Measurements from ENCODE around the gene ZDHHC9. TPM values are rescaled to one million over a fixed set of nuclear protein-coding genes. Genes with fewer than 3 reads are reported as not detected.

The ZDHHC9 gene
- total RNA-seq, 1 experiment from 2014 or later = 17.1 TPM

DNA sequence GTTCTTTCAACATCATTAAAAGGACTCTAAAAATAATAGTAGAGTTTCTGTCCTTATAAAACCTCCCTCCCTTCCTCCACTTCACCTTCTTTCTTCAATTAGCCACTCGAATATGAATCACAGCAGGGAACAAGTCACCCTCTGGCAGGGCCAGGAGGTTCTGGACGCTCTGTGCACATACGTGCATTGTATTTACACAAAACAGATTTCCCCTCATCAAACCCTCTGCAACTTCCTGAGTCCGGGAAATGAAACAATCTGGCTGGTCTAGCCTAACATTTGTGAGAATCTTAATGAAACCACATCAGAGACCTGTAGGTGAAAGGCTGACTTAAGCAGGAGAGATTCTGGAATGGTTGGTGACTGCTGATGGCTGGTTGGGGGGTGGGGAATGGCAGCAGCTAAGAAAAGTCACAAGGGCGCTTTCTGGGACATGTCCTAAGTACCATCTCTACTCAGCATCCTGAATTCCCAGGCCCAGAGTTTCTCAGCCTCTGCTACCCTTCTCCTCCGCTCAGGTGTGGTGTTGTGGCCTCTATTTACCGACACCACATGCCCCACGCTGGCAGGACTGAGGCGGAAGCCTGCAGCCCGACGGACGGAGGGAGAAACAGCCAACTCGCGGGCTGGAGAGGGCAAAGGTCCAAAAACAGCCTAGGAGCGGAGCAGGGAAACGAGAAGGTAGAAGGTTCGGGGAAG, 1.0 kb downstream of the ZDHHC9 start:
- H3K27me3 ChIP-seq (replicated peaks; ENCODE audit: insufficient read depth, low read depth, low read length, poor library complexity) = no peaks in the 10 kb centered on the region
- no peak for DNase-seq (ENCODE audit: low spot score)
- no peaks in the 10 kb centered on the region for H3K9me3 ChIP-seq (ENCODE audit: low read depth, low read length, poor library complexity, severe bottlenecking)
- peak overlapping the region; percentile 58 for H3K27ac ChIP-seq (ENCODE audit: low read depth, low read length, poor library complexity, severe bottlenecking)
- POLR2A ChIA-PET (ENCODE audit: low non-redundant PET) = no interaction called here
- no peaks in the 10 kb centered on the region for H3K36me3 ChIP-seq (ENCODE audit: insufficient read depth, low read length, poor library complexity, severe bottlenecking)
- peak overlapping the region; percentile 65 for H3K4me3 ChIP-seq (ENCODE audit: low read depth, low read length, poor library complexity, severe bottlenecking)
- CTCF ChIA-PET = no interaction called here
- TF ChIP-seq, protein P1, sequence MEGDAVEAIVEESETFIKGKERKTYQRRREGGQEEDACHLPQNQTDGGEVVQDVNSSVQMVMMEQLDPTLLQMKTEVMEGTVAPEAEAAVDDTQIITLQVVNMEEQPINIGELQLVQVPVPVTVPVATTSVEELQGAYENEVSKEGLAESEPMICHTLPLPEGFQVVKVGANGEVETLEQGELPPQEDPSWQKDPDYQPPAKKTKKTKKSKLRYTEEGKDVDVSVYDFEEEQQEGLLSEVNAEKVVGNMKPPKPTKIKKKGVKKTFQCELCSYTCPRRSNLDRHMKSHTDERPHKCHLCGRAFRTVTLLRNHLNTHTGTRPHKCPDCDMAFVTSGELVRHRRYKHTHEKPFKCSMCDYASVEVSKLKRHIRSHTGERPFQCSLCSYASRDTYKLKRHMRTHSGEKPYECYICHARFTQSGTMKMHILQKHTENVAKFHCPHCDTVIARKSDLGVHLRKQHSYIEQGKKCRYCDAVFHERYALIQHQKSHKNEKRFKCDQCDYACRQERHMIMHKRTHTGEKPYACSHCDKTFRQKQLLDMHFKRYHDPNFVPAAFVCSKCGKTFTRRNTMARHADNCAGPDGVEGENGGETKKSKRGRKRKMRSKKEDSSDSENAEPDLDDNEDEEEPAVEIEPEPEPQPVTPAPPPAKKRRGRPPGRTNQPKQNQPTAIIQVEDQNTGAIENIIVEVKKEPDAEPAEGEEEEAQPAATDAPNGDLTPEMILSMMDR (conservative IDR thresholded peaks at IDR 0.05; ENCODE audit: low read depth, low read length) = no peak
- TF ChIP-seq EZH2 (IDR thresholded peaks at IDR 0.05; ENCODE audit: borderline replicate concordance, low read depth, low read length, poor library complexity, severe bottlenecking) = no peak
- no TSS peak for BruUV-seq (replicated peaks)
- intact Hi-C loops (cut with micrococcal nuclease; ENCODE audit: unreplicated experiment) = no loop called here
- no peaks in the 10 kb centered on the region for H3K4me1 ChIP-seq (ENCODE audit: insufficient read depth, low read length, poor library complexity, severe bottlenecking)

DNA sequence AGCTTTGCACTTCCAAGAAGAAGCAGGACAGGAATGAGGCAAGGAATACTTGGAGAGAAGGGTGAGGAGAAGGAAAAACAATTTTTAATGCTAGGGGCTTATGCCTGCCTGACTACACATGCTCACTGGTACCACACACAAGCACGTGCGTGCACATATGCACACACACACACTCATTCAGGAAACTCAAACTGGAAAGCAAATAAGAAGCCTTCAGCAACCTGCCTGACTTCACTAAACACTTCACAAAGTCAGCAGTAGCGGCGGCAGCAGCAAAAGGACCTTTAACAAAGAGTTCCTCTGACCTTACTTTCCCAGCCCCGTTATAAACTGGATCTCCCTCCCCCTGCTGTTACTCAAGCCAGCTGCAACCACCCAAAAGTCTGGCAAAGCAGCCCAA, 3.3 kb downstream of the ZDHHC9 start:
- ChIA-PET POLR2A (ENCODE audit: low non-redundant PET) (no interaction called here), CTCF (no interaction called here)
- no peaks in the 10 kb centered on the region for H3K27me3 ChIP-seq (replicated peaks; ENCODE audit: insufficient read depth, low read depth, low read length, poor library complexity)
- no peaks in the 10 kb centered on the region for H3K9me3 ChIP-seq (ENCODE audit: low read depth, low read length, poor library complexity, severe bottlenecking)
- no peaks in the 10 kb centered on the region for H3K36me3 ChIP-seq (ENCODE audit: insufficient read depth, low read length, poor library complexity, severe bottlenecking)
- H3K4me3 ChIP-seq (ENCODE audit: low read depth, low read length, poor library complexity, severe bottlenecking) = no peak overlapping the region
- TF ChIP-seq, protein P1 (conservative IDR thresholded peaks at IDR 0.05; ENCODE audit: low read depth, low read length) = no peak
- no peak for TF ChIP-seq EZH2 (IDR thresholded peaks at IDR 0.05; ENCODE audit: borderline replicate concordance, low read depth, low read length, poor library complexity, severe bottlenecking)
- no peaks in the 10 kb centered on the region for H3K4me1 ChIP-seq (ENCODE audit: insufficient read depth, low read length, poor library complexity, severe bottlenecking)
- BruUV-seq (replicated peaks) = no TSS peak
- intact Hi-C loops (cut with micrococcal nuclease; ENCODE audit: unreplicated experiment) = no loop called here
- no peak overlapping the region for H3K27ac ChIP-seq (ENCODE audit: low read depth, low read length, poor library complexity, severe bottlenecking)
- no peak for DNase-seq (ENCODE audit: low spot score)

DNA sequence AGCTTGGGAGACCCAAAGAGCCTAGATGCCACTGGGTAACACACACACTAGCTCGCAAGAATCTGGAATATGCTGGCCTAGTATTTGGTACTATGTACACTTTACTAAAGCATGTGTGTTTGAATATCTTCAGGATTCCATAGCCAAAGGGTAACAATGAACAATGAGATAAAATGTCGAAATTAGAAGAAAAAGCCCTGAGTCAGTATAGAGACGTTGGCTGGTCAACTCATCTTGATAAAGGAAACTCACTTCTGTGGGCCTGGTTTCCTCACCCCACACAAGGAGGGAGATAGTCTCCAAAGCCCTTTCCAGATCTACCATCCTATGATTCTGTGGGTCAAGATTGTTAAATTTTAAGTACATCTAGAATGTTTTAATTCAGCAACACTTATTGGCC, 6.9 kb downstream of the ZDHHC9 start:
- TF ChIP-seq EZH2 (IDR thresholded peaks at IDR 0.05; ENCODE audit: borderline replicate concordance, low read depth, low read length, poor library complexity, severe bottlenecking) = no peak
- TF ChIP-seq, protein P1 (conservative IDR thresholded peaks at IDR 0.05; ENCODE audit: low read depth, low read length) = no peak
- intact Hi-C loops (cut with micrococcal nuclease; ENCODE audit: unreplicated experiment) = no loop called here
- Histone ChIP-seq H3K9me3 (ENCODE audit: low read depth, low read length, poor library complexity, severe bottlenecking) (no peaks in the 10 kb centered on the region), H3K4me3 (ENCODE audit: low read depth, low read length, poor library complexity, severe bottlenecking) (no peak overlapping the region), H3K4me1 (ENCODE audit: insufficient read depth, low read length, poor library complexity, severe bottlenecking) (no peaks in the 10 kb centered on the region), H3K27me3 (replicated peaks; ENCODE audit: insufficient read depth, low read depth, low read length, poor library complexity) (no peaks in the 10 kb centered on the region), H3K36me3 (ENCODE audit: insufficient read depth, low read length, poor library complexity, severe bottlenecking) (no peaks in the 10 kb centered on the region), H3K27ac (ENCODE audit: low read depth, low read length, poor library complexity, severe bottlenecking) (no peak overlapping the region)
- CTCF ChIA-PET = no interaction called here
- POLR2A ChIA-PET (ENCODE audit: low non-redundant PET) = no interaction called here
- BruUV-seq (replicated peaks) = no TSS peak
- DNase-seq (ENCODE audit: low spot score) = no peak
